ENCODE data around the gene SIRT5.

GRCh38 chr6:13572240-13572639 is 2.2 kb upstream of the SIRT5 start:
- TF ChIP-seq, protein P1, sequence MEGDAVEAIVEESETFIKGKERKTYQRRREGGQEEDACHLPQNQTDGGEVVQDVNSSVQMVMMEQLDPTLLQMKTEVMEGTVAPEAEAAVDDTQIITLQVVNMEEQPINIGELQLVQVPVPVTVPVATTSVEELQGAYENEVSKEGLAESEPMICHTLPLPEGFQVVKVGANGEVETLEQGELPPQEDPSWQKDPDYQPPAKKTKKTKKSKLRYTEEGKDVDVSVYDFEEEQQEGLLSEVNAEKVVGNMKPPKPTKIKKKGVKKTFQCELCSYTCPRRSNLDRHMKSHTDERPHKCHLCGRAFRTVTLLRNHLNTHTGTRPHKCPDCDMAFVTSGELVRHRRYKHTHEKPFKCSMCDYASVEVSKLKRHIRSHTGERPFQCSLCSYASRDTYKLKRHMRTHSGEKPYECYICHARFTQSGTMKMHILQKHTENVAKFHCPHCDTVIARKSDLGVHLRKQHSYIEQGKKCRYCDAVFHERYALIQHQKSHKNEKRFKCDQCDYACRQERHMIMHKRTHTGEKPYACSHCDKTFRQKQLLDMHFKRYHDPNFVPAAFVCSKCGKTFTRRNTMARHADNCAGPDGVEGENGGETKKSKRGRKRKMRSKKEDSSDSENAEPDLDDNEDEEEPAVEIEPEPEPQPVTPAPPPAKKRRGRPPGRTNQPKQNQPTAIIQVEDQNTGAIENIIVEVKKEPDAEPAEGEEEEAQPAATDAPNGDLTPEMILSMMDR (IDR thresholded peaks at IDR 0.05) = no peak
- TF ChIP-seq POLR2A (IDR thresholded peaks at IDR 0.05) = no peak
